ENCODE data around the gene NEK2.
"Not testable (repeated sequence)": the region's sequence is repeated elsewhere in the genome, so short reads cannot be mapped to it uniquely, and the experiment has no call there.

NEK2 gene

DNA sequence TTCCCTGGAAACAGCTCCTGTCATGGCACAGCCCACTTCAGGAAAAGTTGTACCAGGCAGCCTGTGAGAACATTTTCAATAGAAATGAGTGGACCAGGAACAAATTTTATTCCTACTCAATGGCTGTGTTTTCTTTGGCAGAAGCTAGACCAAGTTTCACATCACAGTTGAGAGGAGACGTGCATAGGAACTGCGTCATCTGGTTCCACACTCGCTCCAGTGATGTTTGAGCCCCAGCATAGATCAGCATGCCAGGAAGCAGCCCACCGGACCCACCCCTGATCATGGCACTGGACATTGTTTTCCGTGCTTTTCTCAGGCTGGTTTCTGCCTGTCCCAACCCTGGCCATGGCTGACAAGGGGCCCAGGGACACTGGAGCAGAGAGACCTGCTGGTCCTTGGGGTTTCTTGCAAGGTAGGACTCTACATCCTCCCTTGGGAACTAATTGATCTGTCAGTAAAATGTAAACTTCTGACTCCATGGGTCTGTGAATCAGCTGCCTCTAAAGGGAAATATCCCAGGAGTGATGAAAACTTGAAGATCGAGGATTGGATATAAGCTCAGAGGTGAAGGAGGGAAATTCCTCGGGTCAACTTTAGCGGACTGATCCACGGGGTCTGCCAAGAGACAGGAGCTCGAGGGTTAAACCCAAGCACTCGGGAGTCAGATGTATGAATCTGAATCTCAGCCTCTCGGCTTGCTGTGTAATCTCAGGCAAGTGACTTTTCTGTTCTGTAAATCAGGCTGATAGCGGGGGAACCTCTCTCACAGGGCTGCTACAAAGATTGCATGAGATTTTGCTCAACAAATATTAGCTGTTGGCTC, 35.7 kb downstream of the NEK2 start:
- H3K4me3 Mint-ChIP-seq: no peak overlapping the region
- no peaks in the 10 kb centered on the region for H3K9me3 Mint-ChIP-seq
- no peak for ATAC-seq (replicated peaks)
- H3K36me3 Mint-ChIP-seq (ENCODE audit: insufficient read depth): no peaks in the 10 kb centered on the region
- peaks cover 0 to 5% of the 10 kb centered on the region in 2 donors for H3K27me3 Mint-ChIP-seq
- peaks cover 8 to 10% of the 10 kb centered on the region in 2 donors for H3K4me1 Mint-ChIP-seq (ENCODE audit: low read depth in 2 of 2)
- no peak overlapping the region for H3K27ac Mint-ChIP-seq
- DNase-seq: no peak

DNA sequence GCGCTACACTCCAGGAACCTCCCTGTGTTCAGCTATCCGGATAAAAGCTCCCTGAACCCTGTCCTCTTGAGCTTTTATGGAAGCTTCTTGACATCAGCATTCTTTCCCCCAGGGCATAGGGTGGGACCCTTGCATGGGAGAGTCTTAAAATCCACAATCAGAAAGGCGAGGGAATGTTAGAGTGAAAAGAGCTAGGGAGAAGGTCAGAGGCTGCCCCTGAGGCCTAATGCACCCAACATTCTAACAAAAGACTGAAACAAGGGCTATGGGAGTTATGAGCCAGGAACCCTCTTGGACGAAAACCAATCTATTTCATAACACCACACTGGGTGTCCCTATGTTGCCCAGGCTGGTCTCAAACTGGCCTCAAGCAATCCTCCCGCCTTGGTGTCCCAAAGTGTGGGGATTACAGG, 36.7 kb downstream of the NEK2 start:
- no peak for DNase-seq
- no peaks in the 10 kb centered on the region for H3K9me3 Mint-ChIP-seq
- ATAC-seq (replicated peaks): no peak
- H3K4me1 Mint-ChIP-seq (ENCODE audit: low read depth in 2 of 2): peaks cover 5 to 6% of the 10 kb centered on the region in 2 donors
- H3K27me3 Mint-ChIP-seq: peaks cover 0 to 5% of the 10 kb centered on the region in 2 donors
- H3K36me3 Mint-ChIP-seq (ENCODE audit: insufficient read depth): no peaks in the 10 kb centered on the region
- no peak overlapping the region for H3K4me3 Mint-ChIP-seq
- no peak overlapping the region for H3K27ac Mint-ChIP-seq

DNA sequence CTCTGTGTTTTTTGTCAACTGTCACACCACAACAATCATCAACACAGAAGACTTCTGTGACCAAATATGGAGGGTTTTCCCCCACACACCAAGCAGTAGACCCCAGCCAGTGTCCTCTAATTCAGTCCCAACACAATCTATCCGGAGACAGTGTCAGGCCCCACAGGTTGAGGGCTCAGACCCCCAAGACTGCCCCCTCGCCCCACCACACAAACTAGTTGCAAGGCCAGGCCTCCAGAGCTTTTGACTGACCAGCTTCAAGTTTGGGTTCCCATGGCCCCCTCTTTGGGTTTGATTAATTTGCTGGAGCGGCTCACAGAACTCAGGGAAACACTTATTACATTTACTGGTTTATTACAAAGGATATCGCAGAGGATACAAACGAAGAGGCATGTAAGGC, 37.2 kb downstream of the NEK2 start:
- H3K4me1 Mint-ChIP-seq (ENCODE audit: low read depth in 2 of 2): peaks cover under 1 to 3% of the 10 kb centered on the region in 2 donors
- ATAC-seq (replicated peaks): no peak
- H3K9me3 Mint-ChIP-seq: no peaks in the 10 kb centered on the region

DNA sequence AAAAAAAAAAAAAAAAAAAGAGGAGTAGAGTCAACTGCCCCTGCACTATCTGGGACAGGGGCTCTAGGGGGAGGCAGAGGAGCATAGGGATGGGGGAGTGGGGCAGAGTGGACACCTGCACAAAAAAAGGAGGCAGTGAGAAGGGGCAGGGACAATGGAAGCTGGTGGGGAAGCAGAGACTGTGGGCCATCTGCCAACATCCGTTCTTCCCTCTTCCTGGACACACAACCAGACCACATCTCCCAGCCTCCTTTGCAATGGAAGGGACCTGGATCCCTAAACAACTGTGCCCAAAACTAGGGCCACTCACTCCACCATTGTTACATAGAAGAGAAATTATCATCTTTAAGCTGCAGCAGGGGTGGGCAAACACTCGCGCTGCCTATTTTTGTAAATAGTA, 38.4 kb downstream of the NEK2 start:
- no peak overlapping the region for H3K27ac Mint-ChIP-seq
- ATAC-seq (replicated peaks) (no peak), DNase-seq (no peak)
- no peaks in the 10 kb centered on the region for H3K36me3 Mint-ChIP-seq (ENCODE audit: insufficient read depth)
- H3K27me3 Mint-ChIP-seq: peaks cover 0 to 5% of the 10 kb centered on the region in 2 donors
- H3K9me3 Mint-ChIP-seq: no peaks in the 10 kb centered on the region
- peaks cover 0 to 5% of the 10 kb centered on the region in 2 donors for H3K4me1 Mint-ChIP-seq (ENCODE audit: low read depth in 2 of 2)
- no peak overlapping the region for H3K4me3 Mint-ChIP-seq

More for the DNA sequence above, 37.2 kb downstream of the NEK2 start:
- no peak overlapping the region for H3K27ac Mint-ChIP-seq
- no peaks in the 10 kb centered on the region for H3K36me3 Mint-ChIP-seq (ENCODE audit: insufficient read depth)
- H3K27me3 Mint-ChIP-seq: peaks cover 0 to 5% of the 10 kb centered on the region in 2 donors
- DNase-seq: no peak
- H3K4me3 Mint-ChIP-seq: no peak overlapping the region

DNA sequence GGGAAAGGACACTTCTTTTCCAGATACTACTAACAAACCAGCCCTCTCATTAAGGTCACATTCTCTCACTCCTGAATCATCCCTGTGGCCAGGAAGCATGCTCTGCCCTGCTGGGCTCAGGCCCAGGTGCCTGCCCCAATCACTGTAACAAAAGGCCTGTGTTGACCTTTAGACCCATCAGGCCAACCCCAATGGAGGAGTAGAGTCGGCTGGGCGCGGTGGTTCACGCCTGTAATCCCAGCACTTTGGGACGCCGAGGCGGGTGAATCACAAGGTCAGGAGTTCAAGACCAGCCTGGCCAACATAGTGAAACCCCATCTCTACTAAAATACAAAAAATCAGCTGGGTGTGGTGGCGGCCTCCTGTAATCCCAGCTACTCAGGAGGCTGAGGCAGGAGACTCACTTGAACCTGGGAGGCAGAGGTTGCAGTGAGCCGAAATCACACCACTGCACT, 38.8 kb downstream of the NEK2 start:
- ATAC-seq (replicated peaks); H3K4me1 Mint-ChIP-seq (ENCODE audit: low read depth in 2 of 2); H3K9me3 Mint-ChIP-seq; H3K27me3 Mint-ChIP-seq; H3K27ac Mint-ChIP-seq; H3K36me3 Mint-ChIP-seq (ENCODE audit: insufficient read depth); H3K4me3 Mint-ChIP-seq; DNase-seq: not testable (repeated sequence)

DNA sequence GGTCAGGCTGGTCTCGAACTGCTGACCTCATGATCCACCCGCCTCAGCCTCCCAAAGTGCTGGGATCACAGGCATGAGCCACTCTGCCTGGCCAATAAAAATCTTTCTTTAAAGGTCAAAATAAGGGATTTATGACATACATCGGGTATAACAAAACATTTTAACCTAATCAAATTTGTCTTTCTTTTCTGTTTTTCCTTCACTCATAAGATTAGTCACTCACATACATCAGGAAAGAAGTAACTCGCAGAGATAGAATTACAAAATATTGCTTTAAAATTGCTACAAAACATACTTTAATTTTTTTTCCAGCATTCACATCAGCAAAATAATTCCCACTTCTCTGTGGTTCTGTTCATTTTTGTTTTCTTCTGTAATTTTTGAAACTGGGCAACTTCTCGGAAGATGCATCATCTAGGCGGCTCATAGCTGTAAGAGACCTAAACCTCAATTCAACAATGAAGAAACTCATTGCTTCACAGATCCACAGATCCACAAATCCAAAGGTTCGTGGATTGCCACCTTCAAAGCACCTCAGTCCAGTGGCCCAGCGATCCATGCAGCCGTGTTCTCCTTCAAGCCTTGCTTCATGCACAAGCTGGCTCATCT, 39.7 kb downstream of the NEK2 start:
- no peak for ATAC-seq (replicated peaks)
- Mint-ChIP-seq H3K4me3 (no peak overlapping the region), H3K27ac (no peak overlapping the region), H3K9me3 (no peaks in the 10 kb centered on the region), H3K36me3 (ENCODE audit: insufficient read depth) (no peaks in the 10 kb centered on the region), H3K27me3 (no peaks in the 10 kb centered on the region), H3K4me1 (ENCODE audit: low read depth in 2 of 2) (peaks cover 0 to 9% of the 10 kb centered on the region in 2 donors)
- no peak for DNase-seq

DNA sequence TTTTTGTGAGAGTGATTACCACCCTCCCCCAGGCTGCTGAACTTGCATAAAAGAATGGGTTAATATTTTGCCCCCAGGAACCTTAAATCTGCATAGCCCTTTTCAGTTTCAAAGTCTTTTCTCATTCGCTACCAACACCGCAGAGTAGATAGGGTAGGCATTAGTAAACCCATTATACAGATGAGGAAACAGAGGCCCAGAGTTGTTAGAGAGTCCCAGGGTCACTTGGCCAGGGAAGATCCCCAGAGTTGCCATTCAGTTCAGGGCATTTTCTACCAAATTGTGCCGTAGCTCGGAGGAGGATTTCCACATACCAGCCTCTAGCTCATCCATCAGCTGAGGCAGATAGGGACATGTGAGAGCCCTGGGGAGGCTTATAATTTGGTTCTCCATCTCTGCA, 40.5 kb downstream of the NEK2 start:
- Mint-ChIP-seq H3K9me3 (no peaks in the 10 kb centered on the region), H3K27me3 (no peaks in the 10 kb centered on the region), H3K36me3 (ENCODE audit: insufficient read depth) (no peaks in the 10 kb centered on the region), H3K27ac (no peak overlapping the region), H3K4me3 (no peak overlapping the region), H3K4me1 (ENCODE audit: low read depth in 2 of 2) (peaks cover 0 to 9% of the 10 kb centered on the region in 2 donors)
- DNase-seq (no peak), ATAC-seq (replicated peaks) (no peak)

DNA sequence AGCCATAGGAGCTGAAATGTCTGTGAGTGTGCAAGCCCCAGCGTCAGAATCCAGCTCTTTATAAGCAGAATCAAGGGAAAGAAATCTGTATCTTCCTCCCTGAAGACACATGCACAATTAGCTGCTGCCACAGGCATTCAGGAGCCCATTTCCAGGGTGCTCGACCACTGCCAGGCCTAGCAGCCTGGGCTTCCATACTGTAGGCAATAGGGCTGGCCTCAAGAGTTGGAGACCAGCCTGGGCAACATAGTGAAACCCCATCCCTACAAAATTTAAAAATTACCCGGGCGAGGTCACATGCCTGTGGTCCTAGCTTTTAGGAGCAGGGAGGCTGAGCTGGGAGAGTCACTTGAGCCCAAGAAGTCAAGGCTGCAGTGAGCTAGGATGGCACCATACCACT, 41.0 kb downstream of the NEK2 start:
- DNase-seq (no peak), ATAC-seq (replicated peaks) (no peak)
- Mint-ChIP-seq H3K27me3 (no peaks in the 10 kb centered on the region), H3K9me3 (no peaks in the 10 kb centered on the region), H3K36me3 (ENCODE audit: insufficient read depth) (no peaks in the 10 kb centered on the region), H3K4me3 (no peak overlapping the region), H3K4me1 (ENCODE audit: low read depth in 2 of 2) (peaks cover 0 to 9% of the 10 kb centered on the region in 2 donors), H3K27ac (no peak overlapping the region)

DNA sequence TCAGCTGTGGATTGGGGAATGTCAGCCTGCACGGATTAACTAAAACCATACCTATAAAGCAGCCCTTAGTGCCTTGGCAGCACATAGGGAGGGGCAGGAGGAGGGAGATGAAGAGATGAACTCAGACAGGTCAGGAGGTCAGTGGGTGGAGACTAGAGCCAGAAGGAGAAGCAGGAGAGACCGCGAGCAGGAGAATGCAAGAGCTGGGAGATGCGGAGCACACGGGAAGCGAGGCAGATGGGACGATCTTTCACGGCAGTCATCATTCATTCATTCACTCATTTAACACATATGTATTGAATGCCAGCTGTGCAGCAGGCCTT, 41.9 kb downstream of the NEK2 start:
- H3K9me3 Mint-ChIP-seq: no peaks in the 10 kb centered on the region
- H3K27me3 Mint-ChIP-seq: no peaks in the 10 kb centered on the region
- no peaks in the 10 kb centered on the region for H3K36me3 Mint-ChIP-seq (ENCODE audit: insufficient read depth)
- ATAC-seq (replicated peaks) (no peak), DNase-seq (no peak)
- no peak overlapping the region for H3K4me3 Mint-ChIP-seq
- no peak overlapping the region for H3K27ac Mint-ChIP-seq
- H3K4me1 Mint-ChIP-seq (ENCODE audit: low read depth in 2 of 2): peaks cover 0 to 9% of the 10 kb centered on the region in 2 donors

DNA sequence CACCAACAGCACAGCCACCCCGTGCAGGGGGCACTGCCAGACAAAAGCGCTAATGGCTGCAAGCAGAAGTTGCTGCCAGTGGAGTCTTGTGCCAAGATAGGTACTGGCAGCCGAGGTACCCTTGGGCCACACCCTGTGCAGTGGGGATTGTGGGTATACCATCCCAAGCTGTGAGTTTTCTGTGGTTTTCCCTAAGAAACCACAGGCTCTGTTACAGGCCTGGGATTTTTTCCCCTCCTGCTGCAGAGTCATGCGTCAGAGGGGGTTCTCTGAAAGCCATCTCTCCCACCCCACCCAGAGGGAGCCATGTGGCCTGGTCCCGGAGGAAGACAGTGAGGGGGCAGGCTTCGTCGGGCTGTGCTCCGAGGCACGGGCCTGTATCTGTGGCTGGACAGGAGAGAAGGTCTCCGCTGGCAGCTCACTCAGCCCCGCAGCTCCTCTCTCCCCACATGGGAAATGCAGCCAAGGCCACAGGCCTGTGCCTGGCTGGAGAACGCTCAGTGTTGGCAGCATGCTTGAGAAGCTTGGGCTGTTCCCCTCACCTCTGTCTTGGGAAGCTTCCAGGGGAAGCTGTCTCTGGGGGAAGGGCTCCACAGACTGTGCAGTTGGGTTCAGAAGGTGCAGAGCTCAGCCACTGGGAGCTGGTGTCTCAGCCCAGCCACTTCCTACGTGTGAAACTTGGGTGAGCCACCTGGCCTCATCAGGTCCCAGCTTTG, 42.5 kb downstream of the NEK2 start:
- Mint-ChIP-seq H3K27me3 (no peaks in the 10 kb centered on the region), H3K4me1 (ENCODE audit: low read depth in 2 of 2) (peaks cover 0 to 9% of the 10 kb centered on the region in 2 donors), H3K9me3 (no peaks in the 10 kb centered on the region), H3K36me3 (ENCODE audit: insufficient read depth) (no peaks in the 10 kb centered on the region), H3K4me3 (no peak overlapping the region), H3K27ac (no peak overlapping the region)
- ATAC-seq (replicated peaks) (no peak), DNase-seq (no peak)

DNA sequence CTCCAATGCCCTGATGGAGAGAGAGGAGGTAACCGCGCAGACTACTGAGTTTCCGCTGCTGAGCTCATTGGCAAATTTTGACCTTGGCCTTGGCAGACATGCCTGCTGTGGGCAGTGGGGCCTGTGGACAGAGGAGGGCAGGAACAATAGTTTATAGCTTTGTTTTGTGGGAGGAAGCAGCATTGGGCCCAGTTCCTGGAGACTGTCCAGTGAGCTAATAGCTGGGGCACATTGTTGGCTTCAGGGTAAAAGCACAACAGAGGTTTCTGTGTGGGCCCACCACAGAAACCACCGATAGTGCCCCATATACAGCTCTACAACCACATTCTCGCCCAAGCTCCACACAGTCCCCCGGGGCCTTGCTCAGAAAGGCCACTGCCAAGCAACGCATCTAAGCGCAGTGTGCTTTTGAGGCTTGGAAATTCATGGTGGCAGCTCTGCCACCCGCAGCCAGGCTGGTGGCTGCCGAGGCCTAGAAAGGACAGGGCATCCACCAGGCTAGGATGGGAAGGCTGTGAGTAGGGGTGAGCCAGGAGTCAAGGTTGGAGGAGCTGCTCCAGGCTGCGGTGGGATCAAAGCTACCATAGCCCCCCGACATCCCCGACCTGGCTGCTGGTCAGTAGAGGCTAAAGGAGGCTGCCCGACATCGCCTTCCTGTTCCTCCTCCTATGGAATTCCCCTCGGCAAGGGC, 43.2 kb downstream of the NEK2 start:
- no peaks in the 10 kb centered on the region for H3K9me3 Mint-ChIP-seq
- H3K27me3 Mint-ChIP-seq: no peaks in the 10 kb centered on the region
- H3K4me1 Mint-ChIP-seq (ENCODE audit: low read depth in 2 of 2): peaks cover 0 to 9% of the 10 kb centered on the region in 2 donors
- no peak overlapping the region for H3K27ac Mint-ChIP-seq
- H3K36me3 Mint-ChIP-seq (ENCODE audit: insufficient read depth): no peaks in the 10 kb centered on the region
- ATAC-seq (replicated peaks) (no peak), DNase-seq (no peak)
- no peak overlapping the region for H3K4me3 Mint-ChIP-seq

DNA sequence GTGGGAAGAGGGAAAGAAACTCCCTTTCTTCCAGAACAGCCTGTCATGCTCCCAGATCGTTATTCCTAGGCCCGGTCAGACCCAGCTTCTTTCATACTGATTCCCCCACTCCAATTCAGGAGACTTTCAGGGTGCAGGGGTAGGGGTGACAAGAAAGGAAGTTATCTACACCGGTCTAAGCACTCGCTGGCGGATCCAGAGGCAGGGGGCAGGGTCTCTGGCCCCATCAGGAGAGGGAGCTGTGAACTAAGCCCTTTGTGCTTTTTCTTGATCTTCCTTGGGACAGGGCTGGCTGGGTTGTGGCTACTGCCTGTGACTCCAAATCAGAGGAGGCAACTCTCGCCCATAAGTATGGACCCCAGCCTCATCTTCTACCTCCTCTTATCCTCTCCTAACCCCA, 44.3 kb downstream of the NEK2 start:
- no peaks in the 10 kb centered on the region for H3K27me3 Mint-ChIP-seq

DNA sequence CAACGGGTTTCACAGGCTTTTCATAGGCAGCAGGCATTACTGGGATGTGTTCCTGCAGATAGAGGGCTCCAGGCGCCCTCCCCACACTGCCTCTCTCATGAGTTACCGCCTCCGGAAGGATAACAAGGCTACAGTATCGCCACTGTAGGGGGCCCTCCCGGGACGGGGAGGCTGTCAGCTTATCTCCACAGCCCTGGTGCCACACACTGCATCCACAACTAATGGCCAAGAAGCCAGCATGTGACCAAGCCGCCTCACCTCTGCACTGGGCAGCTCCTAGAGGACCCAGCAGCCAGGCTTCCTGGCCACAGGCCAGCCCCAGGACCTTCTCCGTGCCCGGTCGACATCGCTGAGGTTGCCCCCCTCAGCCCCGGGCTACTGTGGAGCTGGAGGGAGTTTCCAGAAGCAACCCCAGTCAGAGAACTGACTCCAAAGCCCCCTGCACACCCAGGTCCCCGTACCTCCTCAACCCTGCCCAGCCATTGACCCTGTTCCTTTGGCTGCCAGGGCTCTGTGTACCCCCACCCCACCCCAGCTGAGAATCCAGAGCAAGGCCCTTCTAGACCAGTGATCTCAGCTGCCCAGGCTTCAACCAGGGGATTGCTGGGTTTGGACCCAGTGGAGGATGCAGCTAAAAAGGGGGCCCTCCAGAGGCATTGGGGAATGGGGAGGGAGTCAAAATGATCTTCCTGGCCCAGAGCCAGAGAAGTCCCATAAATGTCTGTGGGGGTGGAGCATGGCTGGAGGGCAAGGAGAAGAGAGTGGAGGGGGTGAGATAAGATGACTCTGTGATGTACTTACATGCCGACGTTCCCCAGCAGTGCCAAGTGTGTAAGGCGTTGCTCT, 45.0 kb downstream of the NEK2 start:
- Mint-ChIP-seq H3K4me1 (ENCODE audit: low read depth in 2 of 2) (peaks cover 0 to 9% of the 10 kb centered on the region in 2 donors), H3K9me3 (no peaks in the 10 kb centered on the region), H3K27me3 (no peaks in the 10 kb centered on the region), H3K36me3 (ENCODE audit: insufficient read depth) (no peaks in the 10 kb centered on the region), H3K27ac (no peak overlapping the region), H3K4me3 (no peak overlapping the region)
- no peak for ATAC-seq (replicated peaks)
- no peak for DNase-seq

More for the DNA sequence above, 44.3 kb downstream of the NEK2 start:
- no peaks in the 10 kb centered on the region for H3K9me3 Mint-ChIP-seq
- H3K4me1 Mint-ChIP-seq (ENCODE audit: low read depth in 2 of 2): peaks cover 0 to 9% of the 10 kb centered on the region in 2 donors
- H3K27ac Mint-ChIP-seq: no peak overlapping the region
- ATAC-seq (replicated peaks) (no peak), DNase-seq (no peak)
- H3K4me3 Mint-ChIP-seq: no peak overlapping the region
- H3K36me3 Mint-ChIP-seq (ENCODE audit: insufficient read depth): no peaks in the 10 kb centered on the region
